Astrocyte (in vitro differentiated cells and primary cell): ENCODE results near the gene KLHL10. TPM values are rescaled to one million over a fixed set of nuclear protein-coding genes. Genes with fewer than 3 reads are reported as not detected.

ENCODE experiments used
- DNase-seq: peaks from one replicate; pipeline ENCODE4 v3.0.0-alpha.2; 2010; ENCODE audit warnings: low read depth
- FAIRE-seq: peaks from 2 replicates; lab custom pipeline; 2011; peaks lifted over from hg19 to GRCh38; lab: Jason Lieb, UNC
- H2AFZ ChIP-seq: 2 replicates; pipeline ENCODE4 v1.6.0; 2012; ENCODE audit warnings: low read depth, low read length, inconsistent platforms
- H3K27ac ChIP-seq: 2 replicates; pipeline ENCODE4 v1.5.1; 2011; ENCODE audit warnings: low read depth, low read length, inconsistent platforms
- H3K27me3 ChIP-seq: 2 replicates; pipeline ENCODE4 v1.6.0; 2011; ENCODE audit warnings: low read length, inconsistent platforms; ENCODE audit not compliant: insufficient read depth
- H3K36me3 ChIP-seq: 2 replicates; pipeline ENCODE4 v1.5.1; 2011; ENCODE audit warnings: low read length, inconsistent platforms; ENCODE audit not compliant: insufficient read depth
- H3K4me1 ChIP-seq: 2 replicates; pipeline ENCODE4 v1.5.1; 2011; ENCODE audit warnings: low read length, inconsistent platforms; ENCODE audit not compliant: insufficient read depth
- H3K4me2 ChIP-seq: 2 replicates; pipeline ENCODE4 v1.6.0; 2012; ENCODE audit warnings: low read length, inconsistent platforms
- H3K4me3 ChIP-seq: 2 replicates; pipeline ENCODE4 v1.5.1; 2011; ENCODE audit warnings: low read depth, mild to moderate bottlenecking, low read length, inconsistent platforms; ENCODE audit not compliant: insufficient read depth
- H3K79me2 ChIP-seq: 2 replicates; pipeline ENCODE4 v1.6.0; 2012; ENCODE audit warnings: mild to moderate bottlenecking, low read length, inconsistent platforms; ENCODE audit not compliant: insufficient read depth
- H3K9ac ChIP-seq: 2 replicates; pipeline ENCODE4 v1.6.0; 2012; ENCODE audit warnings: mild to moderate bottlenecking, low read length, inconsistent platforms
- H3K9me3 ChIP-seq: 2 replicates; pipeline ENCODE4 v1.5.1; 2012; ENCODE audit warnings: low read depth, mild to moderate bottlenecking, low read length, inconsistent platforms; ENCODE audit not compliant: insufficient read depth
- H4K20me1 ChIP-seq: 2 replicates; pipeline ENCODE4 v1.6.0; 2012; ENCODE audit warnings: low read length, inconsistent platforms; ENCODE audit not compliant: insufficient read depth
- H3K27ac Mint-ChIP-seq: one replicate; pipeline ENCODE4 v1.8.0; 2021; ENCODE audit warnings: mild to moderate bottlenecking, mixed read lengths; ENCODE audit not compliant: unreplicated experiment
- H3K27me3 Mint-ChIP-seq: one replicate; pipeline ENCODE4 v1.8.0; 2021; ENCODE audit warnings: low read depth, mixed read lengths; ENCODE audit not compliant: unreplicated experiment
- H3K36me3 Mint-ChIP-seq: one replicate; pipeline ENCODE4 v1.8.0; 2021; ENCODE audit warnings: low read depth, mixed read lengths; ENCODE audit not compliant: unreplicated experiment
- H3K4me1 Mint-ChIP-seq: one replicate; pipeline ENCODE4 v1.8.0; 2021; ENCODE audit warnings: low read depth, mixed read lengths; ENCODE audit not compliant: unreplicated experiment
- H3K4me3 Mint-ChIP-seq: one replicate; pipeline ENCODE4 v1.8.0; 2021; ENCODE audit warnings: mild to moderate bottlenecking, moderate library complexity, mixed read lengths; ENCODE audit not compliant: unreplicated experiment
- H3K9me3 Mint-ChIP-seq: one replicate; pipeline ENCODE4 v1.8.0; 2021; ENCODE audit warnings: mild to moderate bottlenecking, mixed read lengths; ENCODE audit not compliant: unreplicated experiment
- CTCF ChIP-seq: IDR thresholded peaks from 2 replicates; pipeline ENCODE4 v1.5.1; 2011; ENCODE audit warnings: low read depth, mild to moderate bottlenecking, inconsistent platforms, low read length, moderate library complexity; ENCODE audit not compliant: insufficient read depth
- EZH2 ChIP-seq: IDR thresholded peaks from 2 replicates; pipeline ENCODE4 v1.6.1; 2012; ENCODE audit warnings: mild to moderate bottlenecking, low read length, inconsistent platforms; ENCODE audit not compliant: insufficient read depth
- total RNA-seq: library from RNA; stranded (reverse); gene quantifications from 2 replicates; pipeline ENCODE4 v1.2.1, GENCODE V29; 2021

The KLHL10 gene
- total RNA-seq, 1 donor from 2014 or later = not detected

GRCh38 chr17:41891135-41892020 lies 53.8 kb downstream of the KLHL10 start:
- Mint-ChIP-seq H3K27ac (no peak overlapping the region), H3K4me3 (no peak overlapping the region), H3K9me3 (no peaks in the 10 kb centered on the region), H3K4me1 (peaks cover 20% of the 10 kb centered on the region), H3K27me3 (no peaks in the 10 kb centered on the region), H3K36me3 (peaks cover 17% of the 10 kb centered on the region)
- H3K4me2 ChIP-seq = no peak overlapping the region
- no peak overlapping the region for H2AFZ ChIP-seq
- TF ChIP-seq EZH2 (no peak), CTCF (no peak)
- no peak for DNase-seq
- peaks cover 74% of the 10 kb centered on the region for H3K36me3 ChIP-seq
- no peak overlapping the region for H3K4me3 ChIP-seq
- H3K9ac ChIP-seq = no peak overlapping the region
- no peak overlapping the region for H3K27ac ChIP-seq
- peaks cover 14% of the 10 kb centered on the region for H3K4me1 ChIP-seq
- FAIRE-seq = no peak
- peaks cover 88% of the 10 kb centered on the region for H4K20me1 ChIP-seq
- no peaks in the 10 kb centered on the region for H3K9me3 ChIP-seq
- no peaks in the 10 kb centered on the region for H3K27me3 ChIP-seq
- H3K79me2 ChIP-seq = peaks cover 57% of the 10 kb centered on the region

- Histone ChIP-seq H3K4me3 (no peak overlapping the region), H4K20me1 (peaks cover 88% of the 10 kb centered on the region), H2AFZ (no peak overlapping the region), H3K9me3 (no peaks in the 10 kb centered on the region), H3K4me2 (no peak overlapping the region), H3K9ac (no peak overlapping the region), H3K4me1 (peaks cover 14% of the 10 kb centered on the region), H3K27me3 (no peaks in the 10 kb centered on the region), H3K27ac (no peak overlapping the region), H3K36me3 (peaks cover 75% of the 10 kb centered on the region), H3K79me2 (peaks cover 61% of the 10 kb centered on the region)
- DNase-seq (no peak), FAIRE-seq (no peak)
- no peak for TF ChIP-seq CTCF
- no peak for TF ChIP-seq EZH2
- Mint-ChIP-seq H3K27ac (no peak overlapping the region), H3K4me1 (peaks cover 21% of the 10 kb centered on the region), H3K27me3 (no peaks in the 10 kb centered on the region), H3K4me3 (no peak overlapping the region), H3K36me3 (peaks cover 19% of the 10 kb centered on the region), H3K9me3 (no peaks in the 10 kb centered on the region)
Measured at GRCh38 chr17:41892021-41892376, 54.4 kb downstream of the KLHL10 start.

- Mint-ChIP-seq H3K4me3 (no peak overlapping the region), H3K27me3 (no peaks in the 10 kb centered on the region), H3K27ac (no peak overlapping the region), H3K4me1 (peaks cover 21% of the 10 kb centered on the region), H3K36me3 (peaks cover 16% of the 10 kb centered on the region), H3K9me3 (no peaks in the 10 kb centered on the region)
- Histone ChIP-seq H3K4me1 (peaks cover 14% of the 10 kb centered on the region), H3K36me3 (peaks cover 78% of the 10 kb centered on the region), H3K79me2 (peaks cover 55% of the 10 kb centered on the region), H3K9me3 (no peaks in the 10 kb centered on the region), H3K27me3 (no peaks in the 10 kb centered on the region), H2AFZ (no peak overlapping the region), H3K4me2 (no peak overlapping the region), H3K9ac (no peak overlapping the region), H3K4me3 (no peak overlapping the region), H4K20me1 (peaks cover 82% of the 10 kb centered on the region), H3K27ac (no peak overlapping the region)
- no peak for DNase-seq
- TF ChIP-seq CTCF = no peak
- TF ChIP-seq EZH2 = no peak
- FAIRE-seq = no peak
Measured at GRCh38 chr17:41893384-41893783, 55.8 kb downstream of the KLHL10 start.
